ENCODE data around the gene APOBEC3G.

APOBEC3G gene

DNA sequence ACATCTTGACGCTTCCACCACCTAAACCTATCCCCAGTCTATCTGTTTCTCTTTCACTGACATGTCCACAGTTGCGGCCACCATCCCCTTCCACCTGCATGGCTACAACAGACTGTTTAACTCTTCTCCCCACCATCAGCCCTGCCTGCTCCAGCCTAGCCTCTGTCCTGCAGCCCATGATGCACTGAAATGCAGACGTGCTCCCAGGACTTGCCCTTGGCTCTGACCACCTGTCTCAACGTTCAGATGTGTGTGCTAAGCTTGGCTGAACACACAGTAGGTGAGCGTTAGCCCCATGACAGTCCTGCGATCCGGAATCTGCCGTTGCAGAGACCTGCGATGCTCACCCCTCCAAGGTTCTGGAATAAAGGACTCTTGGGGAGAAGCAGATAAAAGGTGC lies 52.7 kb downstream of the APOBEC3G start:
- Histone ChIP-seq H3K27me3 (ENCODE audit: insufficient read depth, poor library complexity, severe bottlenecking) (no peaks in the 10 kb centered on the region), H3K4me3 (replicated peaks; ENCODE audit: insufficient read depth, low read length) (no peak overlapping the region), H3K27ac (replicated peaks) (no peak overlapping the region)
- TF ChIP-seq REST (IDR thresholded peaks at IDR 0.05; ENCODE audit: insufficient replicate concordance, low read depth) (no peak), POLR2AphosphoS5 (IDR thresholded peaks at IDR 0.05; ENCODE audit: low read depth) (no peak), GABPA (IDR thresholded peaks at IDR 0.05; ENCODE audit: low read depth) (no peak), CTCF (IDR thresholded peaks at IDR 0.05; ENCODE audit: insufficient read depth, low read length) (no peak), SPI1 (IDR thresholded peaks at IDR 0.05; ENCODE audit: borderline replicate concordance, low read depth) (no peak)
- no peak for DNase-seq (ENCODE audit: low read depth in 1 of 2, low spot score in 1 of 2)

DNA sequence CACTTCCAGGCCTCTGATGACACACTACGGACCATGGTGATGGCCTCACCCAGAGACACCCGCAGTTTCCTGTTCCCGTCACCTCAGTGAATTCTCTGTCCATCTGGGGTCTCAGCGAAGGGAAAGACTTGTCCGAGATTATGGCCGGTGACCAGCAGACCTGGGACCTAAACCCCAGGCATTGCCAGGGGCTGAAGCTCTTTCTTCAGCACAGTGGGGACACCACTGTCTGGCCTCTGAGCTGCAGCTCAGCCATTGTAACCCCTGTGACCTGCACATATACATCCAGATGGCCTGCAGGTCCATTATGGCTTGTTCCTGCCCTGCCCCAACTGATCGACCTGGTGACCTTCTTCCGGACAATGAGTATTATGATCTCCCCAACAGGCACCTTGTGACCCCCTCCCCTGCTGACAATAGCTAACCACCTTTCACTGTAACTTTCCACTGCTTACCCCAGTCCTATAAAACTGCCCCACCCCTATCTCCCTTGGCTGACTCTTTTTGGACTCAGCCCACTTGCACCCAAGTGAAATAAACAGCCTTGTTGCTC lies 53.2 kb downstream of the APOBEC3G start:
- Histone ChIP-seq H3K27me3 (ENCODE audit: insufficient read depth, poor library complexity, severe bottlenecking) (no peaks in the 10 kb centered on the region), H3K4me3 (replicated peaks; ENCODE audit: insufficient read depth, low read length) (no peak overlapping the region), H3K27ac (replicated peaks) (no peak overlapping the region)
- no peak for DNase-seq (ENCODE audit: low read depth in 1 of 2, low spot score in 1 of 2)
- no peak for TF ChIP-seq CTCF (IDR thresholded peaks at IDR 0.05; ENCODE audit: insufficient read depth, low read length)
- TF ChIP-seq REST (IDR thresholded peaks at IDR 0.05; ENCODE audit: insufficient replicate concordance, low read depth) = no peak
- no peak for TF ChIP-seq POLR2AphosphoS5 (IDR thresholded peaks at IDR 0.05; ENCODE audit: low read depth)
- TF ChIP-seq GABPA (IDR thresholded peaks at IDR 0.05; ENCODE audit: low read depth) = no peak
- TF ChIP-seq SPI1 (IDR thresholded peaks at IDR 0.05; ENCODE audit: borderline replicate concordance, low read depth) = no peak

- no peak overlapping the region for H3K27ac ChIP-seq (replicated peaks)
- TF ChIP-seq GABPA (IDR thresholded peaks at IDR 0.05; ENCODE audit: low read depth) (no peak), CTCF (IDR thresholded peaks at IDR 0.05; ENCODE audit: insufficient read depth, low read length) (no peak), REST (IDR thresholded peaks at IDR 0.05; ENCODE audit: insufficient replicate concordance, low read depth) (no peak), SPI1 (IDR thresholded peaks at IDR 0.05; ENCODE audit: borderline replicate concordance, low read depth) (no peak), POLR2AphosphoS5 (IDR thresholded peaks at IDR 0.05; ENCODE audit: low read depth) (no peak)
These were observed 54.1 kb downstream of the APOBEC3G start for GRCh38 chr22:39130892-39131855.

More at GRCh38 chr22:39130892-39131855, 54.1 kb downstream of the APOBEC3G start:
- no peak overlapping the region for H3K4me3 ChIP-seq (replicated peaks; ENCODE audit: insufficient read depth, low read length)
- no peaks in the 10 kb centered on the region for H3K27me3 ChIP-seq (ENCODE audit: insufficient read depth, poor library complexity, severe bottlenecking)
- DNase-seq (ENCODE audit: low read depth in 1 of 2, low spot score in 1 of 2) = peak in 1 of 2 experiments; percentile 33

All from HL-60 (cell line).